Inflammatory macrophage treated with lipopolysaccharide for 1 hour (primary cell): Measurements from ENCODE around the gene SENP1.

Experiments used
- DNase-seq, 2 donors: peaks; one replicate each; pipeline ENCODE4 v3.0.0-alpha.2; 2020 to 2022

The SENP1 gene

GRCh38 chr12:48063530-48063929 lies 42.3 kb downstream of the SENP1 start:
- no peak for DNase-seq

- DNase-seq = no peak
These were observed 43.8 kb downstream of the SENP1 start for GRCh38 chr12:48061938-48062719.

DNA sequence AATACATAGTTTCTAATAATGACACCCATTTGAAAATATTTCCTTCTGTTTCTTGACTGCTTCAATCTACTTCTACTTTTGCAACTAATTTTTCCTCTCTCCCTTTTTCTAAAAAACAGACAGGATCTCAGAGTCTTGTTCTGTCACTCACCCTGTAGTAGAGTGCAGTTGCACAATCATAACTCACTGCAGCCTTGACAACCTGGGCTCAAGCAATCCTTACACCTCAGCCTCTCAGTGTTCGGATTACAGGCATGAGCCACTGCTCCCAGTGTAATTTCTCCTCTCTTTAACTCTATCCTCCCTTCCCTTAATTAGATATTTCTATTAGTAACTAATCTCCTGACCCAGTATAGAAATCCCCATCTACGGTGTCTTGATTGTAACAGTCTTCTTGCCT lies 45.4 kb downstream of the SENP1 start:
- DNase-seq = no peak

GRCh38 chr12:48058771-48059170 lies 47.1 kb downstream of the SENP1 start:
- DNase-seq = no peak

GRCh38 chr12:48054955-48055821 lies 50.7 kb downstream of the SENP1 start:
- no peak for DNase-seq

DNA sequence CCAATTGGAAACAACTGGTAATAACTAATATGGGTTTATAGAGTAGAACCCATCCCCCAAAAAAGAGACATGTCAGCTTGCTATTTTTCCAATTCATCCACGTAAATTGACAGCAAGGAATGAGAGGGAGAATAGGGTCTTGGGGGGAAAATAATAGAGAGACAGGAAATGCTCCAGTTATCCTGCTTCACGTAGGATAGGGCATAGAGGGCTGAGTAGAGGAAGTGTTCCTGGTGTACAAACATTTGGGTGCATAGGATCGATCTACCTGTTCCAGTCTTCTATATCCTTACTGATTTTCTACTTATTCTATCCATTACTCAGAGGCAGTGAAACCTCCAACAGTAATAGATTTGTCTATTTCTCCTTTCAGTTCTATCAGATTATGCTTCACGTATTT lies 52.0 kb downstream of the SENP1 start:
- no peak for DNase-seq

DNA sequence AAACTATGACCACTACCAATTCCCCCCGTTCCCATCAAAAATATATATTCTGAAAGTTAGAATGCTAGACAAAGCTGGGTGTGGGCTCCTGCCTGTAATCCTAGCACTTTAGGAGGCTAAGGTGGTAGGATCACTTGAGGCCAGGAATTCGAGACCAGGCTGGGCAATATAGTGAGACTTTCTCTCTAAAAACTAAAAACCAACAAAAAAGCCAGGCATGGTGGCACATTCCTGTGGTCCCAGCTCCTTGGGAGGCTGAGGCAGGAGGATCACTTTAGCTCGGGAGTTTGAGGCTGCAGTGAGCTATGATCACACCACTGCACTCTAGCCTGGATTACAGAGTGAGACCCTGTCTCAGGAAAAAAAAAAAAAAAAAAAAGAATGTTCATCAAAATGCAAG lies 52.8 kb downstream of the SENP1 start:
- no peak for DNase-seq

DNA sequence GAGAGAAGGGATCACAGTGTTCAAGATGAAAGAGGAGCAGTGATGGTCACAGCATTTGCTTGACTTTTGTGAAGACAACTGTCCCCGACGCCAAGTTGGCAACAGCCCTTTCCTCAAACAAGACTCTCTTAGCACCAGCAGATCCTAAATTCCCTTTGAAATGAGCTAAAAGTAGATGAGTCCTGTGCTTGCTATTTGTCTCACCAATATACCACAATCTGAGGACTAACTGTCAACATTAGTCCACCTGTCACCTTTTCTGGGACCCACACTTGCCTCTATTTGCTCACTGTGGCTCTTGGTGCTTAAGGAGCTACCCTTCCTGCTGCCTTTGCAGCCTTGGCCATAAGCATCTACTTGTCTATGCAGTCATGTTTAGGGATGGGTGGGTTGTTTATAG lies 54.2 kb downstream of the SENP1 start:
- DNase-seq = no peak

DNA sequence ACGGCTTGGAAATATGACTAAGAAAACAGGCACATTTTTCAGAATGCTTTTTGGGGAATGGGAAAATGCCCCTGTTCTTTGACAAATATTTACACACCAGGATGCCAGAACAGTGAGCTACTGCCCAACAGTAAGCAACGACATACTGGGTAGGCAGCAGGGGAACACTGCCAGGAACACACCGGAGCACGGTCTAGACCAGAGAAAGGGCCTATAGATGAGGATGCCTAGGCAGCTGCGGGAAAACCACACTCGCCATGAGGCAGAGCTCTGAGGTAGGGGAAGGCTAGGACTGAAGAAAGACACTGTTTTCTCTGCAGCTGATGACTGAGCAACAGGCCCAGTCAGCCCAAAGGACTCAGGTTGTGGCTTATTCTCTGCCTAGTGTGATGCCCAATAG lies 55.7 kb downstream of the SENP1 start:
- DNase-seq = no peak

DNA sequence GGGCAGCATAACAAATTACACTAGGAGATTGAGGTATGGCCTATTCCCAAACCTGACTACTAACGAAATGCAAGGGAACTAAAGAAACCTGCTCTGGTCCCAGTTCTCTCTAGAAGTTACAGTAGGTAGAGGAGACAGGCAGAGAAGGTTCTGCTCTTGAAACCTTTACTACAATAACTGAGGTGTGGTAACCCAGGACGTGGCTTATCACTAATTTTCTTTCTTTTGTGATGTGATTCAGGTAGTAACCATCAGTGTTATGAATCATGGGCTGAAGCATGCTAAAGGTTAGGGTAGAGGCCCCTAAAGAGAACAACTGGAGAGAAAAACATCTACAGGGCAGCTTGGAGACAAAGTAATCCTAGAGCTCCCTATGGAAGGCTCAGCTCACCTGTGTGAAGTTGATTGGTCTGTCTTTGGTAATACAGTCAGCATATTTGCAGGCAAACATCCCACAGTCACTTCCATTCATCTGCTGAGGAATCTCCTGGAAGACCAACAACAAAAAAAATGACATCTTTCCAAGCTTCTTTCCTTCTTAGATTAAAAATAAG lies 59.8 kb downstream of the SENP1 start:
- DNase-seq = no peak

- no peak for DNase-seq
These were observed 60.6 kb downstream of the SENP1 start for GRCh38 chr12:48045061-48045846.

GRCh38 chr12:48044396-48044795 lies 61.5 kb downstream of the SENP1 start:
- no peak for DNase-seq

GRCh38 chr12:48043771-48044170 lies 62.1 kb downstream of the SENP1 start:
- DNase-seq = no peak

DNA sequence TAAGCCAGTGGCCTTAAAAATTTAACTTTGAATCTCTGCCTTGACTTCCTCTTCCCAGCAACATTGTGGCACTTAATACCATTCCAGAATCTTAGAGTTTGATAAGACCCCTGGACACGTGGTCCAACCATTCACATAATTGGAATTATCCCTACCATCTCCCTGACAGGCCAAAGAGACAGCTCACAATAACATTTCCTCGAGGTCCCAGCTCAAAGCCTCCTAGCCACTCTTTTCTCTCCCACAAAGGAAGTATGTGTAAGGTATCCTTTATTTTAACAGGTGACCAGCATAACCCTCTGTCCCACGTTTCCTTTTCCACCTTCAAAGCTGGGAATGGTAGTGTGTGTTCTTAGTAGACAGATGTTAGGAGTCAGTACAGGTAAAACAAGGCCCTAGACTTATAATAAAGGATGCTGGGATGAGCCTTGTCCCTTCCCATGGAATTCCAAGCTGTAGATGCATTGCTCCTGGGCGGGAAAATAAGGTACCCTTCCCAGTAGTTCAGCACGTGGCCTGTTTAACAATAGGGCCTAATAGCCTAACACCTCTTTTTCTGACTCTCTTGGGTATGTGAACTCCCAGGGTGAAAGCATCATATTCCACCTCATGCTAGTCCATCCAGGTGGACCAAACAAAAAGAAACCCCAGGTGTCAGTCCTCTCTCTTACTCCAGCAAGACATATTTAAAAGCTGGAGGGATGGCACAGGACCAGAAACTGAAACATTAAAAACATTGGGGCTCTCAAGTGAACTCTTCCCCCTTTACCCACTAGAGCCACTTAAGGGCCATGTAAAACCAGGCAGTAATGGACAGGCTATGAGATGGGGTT lies 64.1 kb downstream of the SENP1 start:
- no peak for DNase-seq

DNA sequence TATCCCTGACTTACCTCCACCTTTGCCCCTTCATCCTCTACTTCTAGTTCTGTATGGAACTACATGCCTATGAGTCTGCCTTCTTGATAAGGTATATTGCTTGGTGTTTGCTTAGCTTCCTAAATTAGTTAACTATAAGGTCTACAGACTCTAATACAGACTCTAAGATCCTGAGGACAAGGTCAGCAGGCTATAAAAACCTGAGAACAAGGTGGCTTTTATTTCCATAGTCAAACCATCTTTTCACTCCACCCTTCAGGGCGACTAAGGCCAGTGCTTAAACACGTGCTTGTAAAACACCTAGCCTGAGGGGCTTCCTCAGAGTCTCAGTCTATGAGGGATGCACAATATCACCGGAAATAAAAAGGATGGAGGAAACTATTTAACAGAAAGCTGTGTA lies 65.5 kb downstream of the SENP1 start:
- no peak for DNase-seq

GRCh38 chr12:48039151-48039550 lies 66.7 kb downstream of the SENP1 start:
- no peak for DNase-seq

DNA sequence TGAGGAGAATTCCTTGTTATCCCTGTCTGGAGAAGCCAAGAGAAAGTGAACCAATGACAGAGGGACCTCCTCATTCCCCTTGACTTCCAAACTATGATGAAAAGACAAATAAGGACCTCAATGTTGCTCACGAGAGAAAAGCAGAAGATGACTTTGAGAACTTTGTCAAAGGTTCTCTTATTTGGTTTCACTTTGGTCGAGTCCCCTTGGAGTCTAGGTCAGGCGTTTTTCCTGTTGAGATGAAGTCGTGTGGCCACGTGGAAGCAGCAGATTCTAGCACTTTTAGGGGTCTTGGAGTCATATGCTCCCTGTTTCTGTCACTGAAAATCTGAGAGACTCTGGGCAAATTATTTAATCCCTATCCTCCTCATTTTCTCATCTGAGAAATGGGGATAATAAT lies 67.8 kb downstream of the SENP1 start:
- DNase-seq = peak; percentile 42

GRCh38 chr12:48037267-48037915 lies 68.5 kb downstream of the SENP1 start:
- DNase-seq = no peak

DNA sequence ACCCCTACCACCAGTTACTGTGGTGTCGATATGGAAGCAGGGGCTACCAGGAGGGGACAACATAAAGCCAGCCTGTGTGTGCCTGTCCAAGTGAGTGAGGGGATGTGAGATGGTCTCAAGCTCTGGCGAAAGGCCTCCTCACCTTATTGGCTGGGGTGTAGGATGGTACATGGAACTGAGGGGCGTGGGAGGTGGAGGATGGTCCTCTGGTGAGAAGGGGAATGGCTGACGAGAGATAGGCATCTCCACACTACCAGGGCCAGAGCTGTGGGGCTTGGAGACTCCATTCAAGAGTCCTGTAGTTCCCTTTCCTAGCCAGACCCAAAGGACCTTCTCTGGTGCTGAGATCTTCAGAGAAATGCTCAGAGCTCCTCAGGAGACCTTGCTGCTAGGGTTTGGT lies 69.1 kb downstream of the SENP1 start:
- DNase-seq = no peak

DNA sequence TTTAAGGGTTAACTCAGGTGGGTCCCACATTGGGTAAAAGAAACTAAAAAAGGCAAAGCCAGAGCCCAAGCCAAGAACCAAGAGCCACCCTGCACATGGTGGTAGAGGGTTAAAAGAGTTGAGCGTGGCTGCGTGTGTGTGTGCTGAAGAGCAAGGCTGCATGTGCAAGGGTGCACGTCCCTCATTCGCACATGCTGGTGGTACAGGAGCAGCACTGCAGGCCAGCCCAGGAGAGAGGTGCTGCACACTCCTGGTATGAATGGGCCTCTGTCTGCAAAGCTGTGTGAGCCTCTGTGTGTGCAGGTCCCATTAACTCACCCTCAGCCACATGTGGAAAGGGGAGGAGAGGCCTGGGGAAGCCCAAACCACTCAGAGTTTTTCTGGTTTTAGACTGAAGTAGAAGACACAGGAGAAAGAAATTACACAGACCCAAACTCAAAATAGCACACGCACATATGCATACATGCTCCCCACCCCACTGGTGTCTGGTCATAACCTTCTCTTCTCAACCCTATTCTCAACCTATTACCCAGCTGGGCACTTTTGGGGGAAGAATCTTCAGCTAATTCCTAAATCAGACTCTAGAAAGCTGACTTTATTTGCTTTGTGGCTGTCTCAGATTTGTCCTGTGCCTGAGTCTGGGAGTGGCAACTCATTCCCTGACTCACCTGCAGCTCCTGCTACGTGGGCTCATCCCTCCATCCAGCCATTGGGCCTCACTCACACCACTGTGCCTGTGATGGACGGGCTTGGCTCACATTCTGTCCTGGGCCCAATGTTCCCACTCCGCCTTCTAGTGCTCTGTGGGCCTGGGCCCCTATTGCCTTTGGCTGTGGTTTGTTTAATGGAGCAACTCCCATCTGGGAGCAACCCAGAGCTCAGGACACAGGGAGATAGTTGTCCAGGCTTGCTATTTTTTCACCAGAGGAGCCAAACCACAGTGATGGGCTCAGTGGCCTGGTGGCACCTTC lies 70.8 kb downstream of the SENP1 start:
- DNase-seq = no peak
